GM23338 (cell line): ENCODE results near the gene RIPOR3. TPM values are rescaled to one million over a fixed set of nuclear protein-coding genes. Genes with fewer than 3 reads are reported as not detected.

Source experiments
- ATAC-seq: fragments of 200-7000 bp; cut with Tn5 transposase; 3 replicates; pipeline ENCODE4 v1.9.1; 2020
- DNase-seq: peaks from one replicate; pipeline ENCODE4 v3.0.0-alpha.2; 2015; ENCODE audit warnings: low spot score
- H2AFZ ChIP-seq: fragments of 200-600 bp; sonication (generic); 2 replicates; pipeline ENCODE4 v1.8.0; 2016; ENCODE audit warnings: antibody characterized with exemption, mild to moderate bottlenecking, moderate library complexity
- H3F3A ChIP-seq: fragments of 200-600 bp; sonication (generic); replicated peaks from 2 replicates; pipeline ENCODE4 v1.8.0; 2017; ENCODE audit warnings: antibody characterized with exemption, mixed run types, low read depth
- H3K27ac ChIP-seq: fragments of 200-600 bp; sonication (generic); 2 replicates; pipeline ENCODE4 v1.6.1; 2016; ENCODE audit warnings: low read depth
- H3K27me3 ChIP-seq: fragments of 200-600 bp; sonication (generic); 2 replicates; pipeline ENCODE4 v1.8.0; 2016; ENCODE audit warnings: mild to moderate bottlenecking, mixed run types, moderate library complexity; ENCODE audit not compliant: insufficient read depth
- H3K36me3 ChIP-seq: fragments of 200-600 bp; sonication (generic); 2 replicates; pipeline ENCODE4 v1.8.0; 2016; ENCODE audit warnings: mild to moderate bottlenecking; ENCODE audit not compliant: insufficient read depth
- H3K4me1 ChIP-seq: fragments of 200-600 bp; sonication (generic); 2 replicates; pipeline ENCODE4 v1.8.0; 2016; ENCODE audit warnings: mild to moderate bottlenecking, moderate library complexity; ENCODE audit not compliant: insufficient read depth
- H3K4me2 ChIP-seq: fragments of 200-600 bp; sonication (generic); 2 replicates; pipeline ENCODE4 v1.7.1; 2017; ENCODE audit warnings: mixed run types
- H3K4me3 ChIP-seq: fragments of 200-600 bp; sonication (generic); 2 replicates; pipeline ENCODE4 v1.6.1; 2016; ENCODE audit warnings: mixed run types
- H3K79me2 ChIP-seq: fragments of 200-600 bp; sonication (generic); replicated peaks from 2 replicates; pipeline ENCODE4 v1.8.0; 2017; ENCODE audit warnings: mild to moderate bottlenecking; ENCODE audit not compliant: insufficient read depth
- H3K9me2 ChIP-seq: fragments of 200-600 bp; sonication (generic); 2 replicates; pipeline ENCODE4 v1.8.0; 2017; ENCODE audit not compliant: insufficient read depth
- H4K20me1 ChIP-seq: fragments of 200-600 bp; sonication (generic); replicated peaks from 2 replicates; pipeline ENCODE4 v1.8.0; 2017; ENCODE audit warnings: mild to moderate bottlenecking; ENCODE audit not compliant: insufficient read depth
- H3K27ac Mint-ChIP-seq: 2 replicates; pipeline ENCODE4 v1.8.0; 2020; ENCODE audit warnings: inconsistent platforms, mild to moderate bottlenecking, moderate library complexity, mixed read lengths
- H3K27me3 Mint-ChIP-seq: 3 replicates; pipeline ENCODE4 v1.8.0; 2022; ENCODE audit warnings: low read depth, mild to moderate bottlenecking, moderate library complexity, mixed read lengths, inconsistent platforms; ENCODE audit not compliant: insufficient read depth, poor library complexity
- H3K36me3 Mint-ChIP-seq: 3 replicates; pipeline ENCODE4 v1.8.0; 2021; ENCODE audit warnings: low read depth, mild to moderate bottlenecking, inconsistent platforms, moderate library complexity, mixed read lengths
- H3K4me1 Mint-ChIP-seq: 3 replicates; pipeline ENCODE4 v1.8.0; 2020; ENCODE audit warnings: mild to moderate bottlenecking, inconsistent platforms, mixed read lengths
- H3K4me3 Mint-ChIP-seq: 3 replicates; pipeline ENCODE4 v1.8.0; 2021; ENCODE audit warnings: moderate library complexity, mild to moderate bottlenecking, inconsistent platforms, mixed read lengths
- H3K9me3 Mint-ChIP-seq: 3 replicates; pipeline ENCODE4 v1.8.0; 2020; ENCODE audit warnings: moderate library complexity, mild to moderate bottlenecking, inconsistent platforms, mixed read lengths
- CREB1 ChIP-seq: fragments of 250-450 bp; sonication (Bioruptor Pico); IDR thresholded peaks from 2 replicates; pipeline ENCODE4 v1.5.0; 2020; ENCODE audit warnings: low read depth, mild to moderate bottlenecking, moderate library complexity
- CTCF ChIP-seq, 2 experiments: fragments of 200-600 bp in 1 of 2; sonication (generic) in 1 of 2; conservative IDR thresholded peaks; 2 replicates each; pipeline versions ENCODE4 v1.5.1 to v1.6.1; 2016 to 2017; ENCODE audit warnings: antibody characterized with exemption in 2 of 2, low read depth in 2 of 2, mild to moderate bottlenecking in 2 of 2, moderate library complexity in 1 of 2
- ETS1 ChIP-seq: IDR thresholded peaks from 2 replicates; pipeline ENCODE4 v1.6.1; 2016; ENCODE audit warnings: antibody characterized with exemption
- EZH2 ChIP-seq: fragments of 200-600 bp; sonication (generic); IDR thresholded peaks from one replicate; pipeline ENCODE4 v1.8.0; 2017; ENCODE audit warnings: antibody characterized with exemption, mild to moderate bottlenecking, low read depth; ENCODE audit not compliant: unreplicated experiment
- EZH2phosphoT487 ChIP-seq: fragments of 200-600 bp; sonication (generic); IDR thresholded peaks from one replicate; pipeline ENCODE4 v1.8.1; 2018; ENCODE audit warnings: antibody characterized with exemption; ENCODE audit not compliant: unreplicated experiment
- JUNB ChIP-seq: IDR thresholded peaks from one replicate; pipeline ENCODE4 v1.6.1; 2016; ENCODE audit warnings: antibody characterized with exemption; ENCODE audit not compliant: unreplicated experiment
- NANOG ChIP-seq: IDR thresholded peaks from 2 replicates; pipeline ENCODE4 v1.6.1; 2016; ENCODE audit warnings: antibody characterized with exemption, borderline replicate concordance
- POLR2AphosphoS5 ChIP-seq: IDR thresholded peaks from 2 replicates; pipeline ENCODE4 v1.6.1; 2016; ENCODE audit warnings: antibody characterized with exemption, low read depth
- STAT1 ChIP-seq: IDR thresholded peaks from one replicate; pipeline ENCODE4 v1.6.1; 2016; ENCODE audit warnings: antibody characterized with exemption; ENCODE audit not compliant: unreplicated experiment
- ZNF114 ChIP-seq: fragments of 250-450 bp; sonication (Bioruptor Pico); IDR thresholded peaks from 2 replicates; pipeline ENCODE4 v1.5.0; 2020; ENCODE audit warnings: mild to moderate bottlenecking, moderate library complexity
- ZNF331 ChIP-seq: fragments of 250-450 bp; sonication (Bioruptor Pico); IDR thresholded peaks from 2 replicates; pipeline ENCODE4 v1.5.0; 2020; ENCODE audit warnings: low read depth, mild to moderate bottlenecking, moderate library complexity
- ZNF462 ChIP-seq: fragments of 250-450 bp; sonication (Bioruptor Pico); IDR thresholded peaks from 2 replicates; pipeline ENCODE4 v1.5.0; 2020; ENCODE audit warnings: mild to moderate bottlenecking, moderate library complexity
- polyA plus RNA-seq: library from polyadenylated mRNA; unstranded; fragments of >200 nt; fragmentation: Nextera tagmentation; extraction: Ambion mirVana; gene quantifications from 2 replicates; pipeline ENCODE4 v1.2.1, GENCODE V29; 2016
- total RNA-seq: library from RNA; depleted of rRNA; stranded (reverse); fragments of >200 nt; shearing (Covaris generic); gene quantifications from 2 replicates; pipeline ENCODE4 v1.2.3, GENCODE V29; 2014
- TF ChIP-seq, protein P1 (sequence below): IDR thresholded peaks from one replicate; pipeline ENCODE4 v1.6.1; 2018; ENCODE audit warnings: antibody characterized with exemption; ENCODE audit not compliant: unreplicated experiment

Gene RIPOR3
- total and polyA plus RNA-seq, 2 experiments from 2014 or later, result 4.9 to 6.3 TPM

GRCh38 chr20:50654904-50655303 is 36.4 kb downstream of the RIPOR3 start:
- Histone ChIP-seq H3K36me3 (no peaks in the 10 kb centered on the region), H3K79me2 (no peaks in the 10 kb centered on the region), H3K27me3 (no peaks in the 10 kb centered on the region), H3K9me2 (no peaks in the 10 kb centered on the region), H3K4me2 (no peak overlapping the region), H3K4me1 (0 out of 2 replicates have a peak, but pooled peaks cover 5% of the 10 kb centered on the region), H3F3A (no peaks in the 10 kb centered on the region), H3K4me3 (no peak overlapping the region), H4K20me1 (no peaks in the 10 kb centered on the region), H3K27ac (no peak overlapping the region), H2AFZ (no peak overlapping the region)
- no peaks in the 10 kb centered on the region for H3K36me3 Mint-ChIP-seq
- TF ChIP-seq EZH2phosphoT487 (no peak), CTCF (conservative IDR thresholded peaks at IDR 0.05; ENCODE audit: low read depth in 2 of 2) (no peak), EZH2 (no peak), CREB1 (CRISPR knock-in tag) (no peak), ZNF462 (CRISPR knock-in tag) (no peak), ZNF114 (CRISPR knock-in tag) (no peak), STAT1 (no peak), ZNF331 (CRISPR knock-in tag) (no peak), ETS1 (no peak), JUNB (no peak), POLR2AphosphoS5 (no peak), NANOG (no peak)
- TF ChIP-seq, protein P1, sequence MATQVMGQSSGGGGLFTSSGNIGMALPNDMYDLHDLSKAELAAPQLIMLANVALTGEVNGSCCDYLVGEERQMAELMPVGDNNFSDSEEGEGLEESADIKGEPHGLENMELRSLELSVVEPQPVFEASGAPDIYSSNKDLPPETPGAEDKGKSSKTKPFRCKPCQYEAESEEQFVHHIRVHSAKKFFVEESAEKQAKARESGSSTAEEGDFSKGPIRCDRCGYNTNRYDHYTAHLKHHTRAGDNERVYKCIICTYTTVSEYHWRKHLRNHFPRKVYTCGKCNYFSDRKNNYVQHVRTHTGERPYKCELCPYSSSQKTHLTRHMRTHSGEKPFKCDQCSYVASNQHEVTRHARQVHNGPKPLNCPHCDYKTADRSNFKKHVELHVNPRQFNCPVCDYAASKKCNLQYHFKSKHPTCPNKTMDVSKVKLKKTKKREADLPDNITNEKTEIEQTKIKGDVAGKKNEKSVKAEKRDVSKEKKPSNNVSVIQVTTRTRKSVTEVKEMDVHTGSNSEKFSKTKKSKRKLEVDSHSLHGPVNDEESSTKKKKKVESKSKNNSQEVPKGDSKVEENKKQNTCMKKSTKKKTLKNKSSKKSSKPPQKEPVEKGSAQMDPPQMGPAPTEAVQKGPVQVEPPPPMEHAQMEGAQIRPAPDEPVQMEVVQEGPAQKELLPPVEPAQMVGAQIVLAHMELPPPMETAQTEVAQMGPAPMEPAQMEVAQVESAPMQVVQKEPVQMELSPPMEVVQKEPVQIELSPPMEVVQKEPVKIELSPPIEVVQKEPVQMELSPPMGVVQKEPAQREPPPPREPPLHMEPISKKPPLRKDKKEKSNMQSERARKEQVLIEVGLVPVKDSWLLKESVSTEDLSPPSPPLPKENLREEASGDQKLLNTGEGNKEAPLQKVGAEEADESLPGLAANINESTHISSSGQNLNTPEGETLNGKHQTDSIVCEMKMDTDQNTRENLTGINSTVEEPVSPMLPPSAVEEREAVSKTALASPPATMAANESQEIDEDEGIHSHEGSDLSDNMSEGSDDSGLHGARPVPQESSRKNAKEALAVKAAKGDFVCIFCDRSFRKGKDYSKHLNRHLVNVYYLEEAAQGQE, result no peak
- no peak overlapping the region for H3K4me3 Mint-ChIP-seq
- H3K4me1 Mint-ChIP-seq, result peaks cover 10% of the 10 kb centered on the region; the same call in 2 of the 3 replicates
- DNase-seq (no peak), ATAC-seq (no peak)
- peaks cover 7% of the 10 kb centered on the region for H3K27me3 Mint-ChIP-seq
- H3K9me3 Mint-ChIP-seq, result no peaks in the 10 kb centered on the region
- no peak overlapping the region for H3K27ac Mint-ChIP-seq
